Left lobe of liver (tissue), 2 donors: ENCODE measurements around the gene ZNF573. TPM values are rescaled to one million over a fixed set of nuclear protein-coding genes. Genes with fewer than 3 reads are reported as not detected.
A peak's percentile ranks its signal among the peaks of the same experiment; 100 is the strongest.
"Not testable (repeated sequence)": the region's sequence is repeated elsewhere in the genome, so short reads cannot be mapped to it uniquely, and the experiment has no call there.

Experiments used
- ATAC-seq: fragments of 200-7000 bp; cut with Tn5 transposase; one replicate; pipeline ENCODE4 v1.9.1; 2020; ENCODE audit warnings: mild to moderate bottlenecking, moderate library complexity
- DNase-seq: peaks from one replicate; pipeline ENCODE4 v3.0.0-alpha.2; 2020; ENCODE audit warnings: low spot score
- total RNA-seq: library from RNA; stranded (reverse); gene quantifications from one replicate; pipeline ENCODE4 v1.2.1, GENCODE V29; 2021
- donor health status: DM: no; HTN: no; CAD: no; lungs with moderate emphysema.
- donor health status: DM: no; HTN: yes; CAD: no.

ZNF573 gene
- total RNA-seq, result 6.5 TPM

DNA sequence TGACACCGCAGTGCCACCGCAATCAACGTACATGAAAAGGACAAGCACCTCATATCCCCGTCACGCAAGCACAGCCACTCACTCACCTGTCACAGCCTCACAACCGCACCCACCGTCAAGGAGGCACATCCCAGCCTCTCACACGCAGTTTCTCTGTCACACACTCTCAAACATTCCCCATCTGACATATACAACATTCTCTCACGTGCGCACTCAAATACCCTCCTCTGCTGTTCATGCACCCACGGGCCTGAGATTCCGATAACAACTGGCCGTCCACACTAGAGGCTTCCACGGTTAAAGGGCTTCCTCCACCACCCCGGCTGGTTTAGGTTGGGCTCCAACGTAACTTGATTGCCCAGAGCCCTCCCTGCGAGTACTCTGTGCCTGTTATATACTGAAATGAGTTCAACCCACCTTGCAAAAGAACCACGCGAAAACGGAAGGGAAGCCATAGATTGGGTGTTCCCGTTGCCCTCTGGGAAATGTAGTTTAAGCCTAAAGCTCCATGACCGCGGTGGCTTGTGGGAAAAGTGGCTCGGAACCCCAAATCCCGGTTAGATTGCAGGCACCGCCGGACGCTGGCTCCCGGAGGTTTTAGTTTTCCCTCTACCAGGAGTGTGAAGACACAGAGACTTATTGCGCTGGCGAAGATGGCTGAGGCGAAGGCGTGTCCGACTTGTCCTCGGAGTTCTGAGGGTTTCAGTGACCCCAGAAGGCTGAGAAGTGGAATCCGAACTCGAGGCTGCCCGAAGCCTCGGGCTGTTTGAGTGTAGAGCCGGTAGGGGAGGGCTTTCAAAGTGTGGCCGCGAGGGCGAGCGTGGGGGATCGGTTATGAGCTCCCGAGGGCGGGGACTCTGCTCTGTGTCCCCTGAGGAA lies at the start of gene ZNF573:
Gene ZNF573 (minus strand): TSS at position 460 of the 879 bp plus-strand sequence. CDS start 5,857 bp downstream, outside the sequence.
- peak; percentile 98 for ATAC-seq

DNA sequence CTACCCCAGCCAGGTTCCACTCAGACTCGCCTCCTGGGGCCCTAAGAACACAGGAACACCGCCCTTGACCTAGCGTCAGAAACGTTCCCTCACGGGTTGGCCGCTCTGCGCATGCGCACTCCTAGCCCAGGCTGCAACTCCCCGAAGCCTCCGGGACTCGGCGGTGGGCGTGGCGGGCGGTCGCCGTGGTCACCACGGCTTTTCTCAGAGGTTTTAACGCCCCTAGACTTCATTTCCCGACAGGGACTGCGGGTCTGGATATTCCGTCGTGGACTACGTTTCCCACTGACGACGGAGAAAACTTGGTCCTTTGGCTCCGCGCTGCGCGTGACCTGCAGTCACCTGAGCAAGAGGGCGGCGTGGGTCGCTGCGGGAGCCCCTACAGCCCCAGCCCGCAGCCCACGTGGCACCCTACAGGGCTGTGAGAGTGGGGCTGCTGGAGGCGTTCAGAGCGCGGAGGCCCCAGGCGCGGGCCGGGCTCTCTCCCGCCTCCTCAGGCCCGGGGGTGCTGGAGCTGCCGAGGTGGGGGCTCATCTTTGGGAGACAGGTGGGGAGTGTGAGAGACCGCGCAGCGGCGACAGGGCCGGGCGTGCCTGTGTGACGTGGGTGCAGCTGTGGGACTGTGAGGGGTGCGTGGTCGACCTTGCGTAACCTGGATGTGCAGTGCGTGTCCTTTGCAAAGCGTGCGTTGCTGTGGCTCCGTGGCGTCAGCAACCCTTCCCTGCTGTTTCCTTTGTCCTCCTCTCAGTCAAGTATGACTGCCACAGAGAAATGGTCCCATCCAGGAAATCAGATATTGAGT lies 38.0 kb upstream of the ZNF573 start:
- ATAC-seq, result peak; percentile 35
- DNase-seq, result peak; percentile 51

More for the DNA sequence above, at the start of gene ZNF573:
- peak; percentile 88 for DNase-seq

DNA sequence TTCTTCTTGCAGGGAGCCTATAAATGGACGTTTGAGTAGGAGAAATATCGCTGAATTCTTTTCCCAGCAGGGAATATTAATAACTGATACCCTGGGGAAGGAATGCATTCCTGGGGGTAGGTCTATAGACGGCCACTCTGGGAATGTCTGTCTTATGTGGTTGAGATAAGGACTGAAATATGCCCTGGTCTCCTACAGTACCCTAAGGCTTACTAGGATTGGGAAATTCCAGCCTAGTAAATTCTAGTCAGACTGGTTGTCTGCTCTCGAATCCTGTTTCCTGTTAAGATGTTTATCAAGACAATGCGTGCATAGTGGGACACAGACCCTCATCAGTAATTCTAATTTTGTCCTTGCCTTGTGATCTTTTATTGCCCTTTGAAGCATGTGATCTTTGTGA lies 36.2 kb upstream of the ZNF573 start:
- DNase-seq, ATAC-seq: not testable (repeated sequence)

DNA sequence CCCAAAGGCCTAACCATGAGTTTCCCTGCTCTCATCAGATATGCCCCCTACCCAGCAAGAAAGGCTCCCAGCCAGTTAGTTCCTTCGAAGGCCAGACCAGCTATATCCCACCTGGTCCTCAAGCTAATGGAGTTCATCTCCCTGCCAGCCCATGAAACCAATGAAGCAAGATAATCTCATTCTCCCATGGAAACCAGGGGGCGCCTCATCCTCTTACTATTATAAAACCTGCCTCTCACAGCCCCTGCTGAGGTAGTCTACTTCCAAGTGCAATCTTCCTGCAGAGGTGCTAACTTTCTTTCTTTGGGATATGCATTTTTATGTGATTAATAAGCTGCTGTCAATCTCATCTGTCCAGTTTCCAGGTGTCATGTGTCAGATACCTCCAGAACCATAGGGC lies 34.0 kb upstream of the ZNF573 start:
- ATAC-seq (no peak), DNase-seq (no peak)

DNA sequence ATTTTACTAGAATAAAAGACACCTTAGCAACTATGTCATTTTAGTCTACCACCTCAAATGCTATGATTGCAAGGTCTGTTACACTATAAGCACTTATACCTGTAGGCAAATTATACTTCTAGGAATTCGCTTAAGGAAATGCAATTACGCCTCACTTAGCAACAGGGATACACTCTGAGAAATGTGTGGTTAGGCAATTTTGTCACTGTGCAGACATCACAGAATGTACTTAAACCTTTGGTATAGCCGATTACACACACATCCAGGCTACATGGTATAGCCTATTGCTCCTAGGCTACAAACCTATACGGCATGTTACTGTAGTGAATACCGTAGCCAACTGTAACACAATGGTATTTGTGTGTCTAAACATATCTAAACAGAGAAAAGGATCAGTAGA lies 30.0 kb upstream of the ZNF573 start:
- ATAC-seq (no peak), DNase-seq (no peak)

DNA sequence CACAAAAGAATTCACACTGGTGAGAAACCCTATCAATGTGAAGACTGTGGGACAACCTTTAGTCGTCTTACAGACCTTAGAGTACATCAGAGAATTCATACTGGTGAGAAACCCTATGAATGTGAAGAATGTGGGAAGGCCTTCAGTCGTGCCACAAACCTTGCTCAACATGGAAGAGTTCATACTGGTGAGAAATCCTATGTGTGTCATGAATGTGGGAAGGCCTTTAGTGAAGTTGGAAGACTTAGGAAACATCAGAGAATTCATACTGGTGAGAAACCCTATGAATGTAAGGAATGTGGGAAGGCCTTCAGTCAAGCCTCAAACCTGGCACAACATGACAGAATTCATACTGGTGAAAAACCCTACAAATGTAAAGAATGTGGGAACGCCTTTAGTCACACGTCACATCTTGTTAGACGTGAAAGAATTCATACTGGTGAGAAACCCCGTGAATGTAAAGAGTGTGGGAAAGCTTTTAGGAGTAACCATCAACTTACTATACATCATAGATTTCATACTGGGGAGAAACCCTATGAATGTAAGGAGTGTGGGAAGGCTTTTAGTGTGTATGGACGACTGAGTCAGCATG lies 24.0 kb upstream of the ZNF573 start:
- ATAC-seq (no peak), DNase-seq (no peak)

DNA sequence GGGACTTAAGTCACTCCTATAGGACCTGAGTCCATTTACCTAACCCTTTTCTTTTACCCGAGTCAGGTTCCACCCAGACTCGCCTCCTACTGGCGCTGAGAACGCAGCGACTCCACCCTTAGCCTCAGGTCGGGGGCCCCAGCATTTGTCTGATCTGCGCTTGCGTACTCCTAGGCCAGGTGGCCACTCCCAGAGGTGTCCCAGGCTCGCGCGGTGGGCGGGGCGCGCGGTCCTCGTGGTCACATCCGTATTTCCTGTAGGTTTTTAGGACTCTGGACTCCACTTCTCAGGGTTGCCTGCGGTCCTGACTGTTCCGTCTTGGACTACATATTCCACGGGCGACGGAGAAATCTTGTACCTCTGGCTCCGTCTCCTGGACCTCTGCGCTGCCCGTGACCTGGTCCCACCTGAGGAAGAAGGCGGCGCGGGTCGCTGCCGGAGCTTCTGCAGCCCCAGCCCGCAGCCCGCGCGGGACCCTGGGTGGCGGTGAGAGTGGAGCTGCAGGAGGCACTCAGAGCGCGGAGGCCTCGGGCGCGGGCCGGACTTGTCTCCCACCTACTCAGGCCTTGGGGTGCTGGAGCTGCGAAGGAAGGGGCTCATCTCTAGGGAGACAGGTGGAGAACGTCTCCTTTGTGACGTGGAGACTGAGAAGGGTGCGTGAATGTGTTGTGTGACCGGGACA lies 11.0 kb upstream of the ZNF573 start:
- ATAC-seq, result no peak
- no peak for DNase-seq

DNA sequence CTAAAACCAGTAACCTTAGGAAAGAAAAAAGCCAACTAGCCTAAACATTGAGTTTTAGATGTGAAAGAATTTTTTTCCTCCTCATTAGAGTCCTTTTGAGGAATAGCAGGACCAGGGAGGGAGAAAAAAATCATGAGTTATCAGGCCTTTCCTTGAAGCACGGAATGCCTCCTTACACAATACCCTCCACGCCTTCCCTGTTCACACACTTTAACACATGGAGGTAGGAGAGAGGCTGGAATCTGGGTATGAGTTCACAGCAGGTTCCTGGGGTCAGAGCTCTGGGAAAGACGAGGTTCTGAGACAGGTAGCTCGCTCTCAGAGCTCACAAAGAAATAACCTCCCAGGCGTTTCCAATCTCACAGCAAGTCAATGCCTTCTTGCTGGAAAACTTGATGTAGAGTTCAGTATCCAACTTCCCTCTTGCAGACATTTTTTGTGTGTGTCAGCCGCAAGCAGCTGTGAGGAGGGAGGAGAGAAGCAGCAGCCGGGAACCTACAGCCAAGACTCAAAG lies 716 bp downstream of the ZNF573 start:
- no peak for DNase-seq
- no peak for ATAC-seq

DNA sequence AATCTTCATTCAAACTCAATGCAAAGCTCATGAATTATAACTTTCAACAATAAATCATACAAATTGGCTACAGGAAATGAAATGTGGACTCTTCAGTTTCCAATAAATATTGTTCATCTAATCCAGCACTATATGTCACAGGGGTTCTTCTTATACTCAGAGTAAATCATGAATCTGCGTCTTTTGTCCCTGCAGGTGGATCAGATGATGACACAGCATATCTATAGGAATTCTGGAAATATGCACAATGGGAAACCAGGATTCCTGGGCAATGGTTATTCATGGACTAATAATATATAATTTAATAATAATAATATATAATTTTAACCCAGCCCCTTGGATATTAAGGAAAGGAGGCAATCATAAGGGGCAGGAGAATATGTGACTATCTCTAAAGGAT lies 8.4 kb downstream of the ZNF573 start:
- ATAC-seq (no peak), DNase-seq (no peak)

DNA sequence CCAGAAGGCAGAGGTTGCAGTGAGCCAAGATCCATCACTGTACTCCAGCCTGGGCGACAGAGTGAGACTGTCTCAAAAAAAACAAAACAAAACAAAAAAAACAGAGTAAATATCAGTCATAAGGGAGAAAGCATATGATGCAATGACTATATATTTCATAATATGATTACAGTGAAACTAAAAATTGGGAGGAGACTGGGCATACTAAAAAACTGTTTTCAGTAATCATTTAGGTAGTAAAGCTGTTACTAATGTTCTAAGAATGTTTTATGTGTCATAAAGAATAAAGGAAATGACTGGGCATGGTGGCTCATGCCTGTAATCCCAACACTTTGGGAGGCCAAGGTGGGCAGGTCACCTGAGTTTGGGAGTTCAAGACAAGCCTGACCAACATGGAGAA lies 15.9 kb downstream of the ZNF573 start:
- DNase-seq (no peak), ATAC-seq (no peak)

DNA sequence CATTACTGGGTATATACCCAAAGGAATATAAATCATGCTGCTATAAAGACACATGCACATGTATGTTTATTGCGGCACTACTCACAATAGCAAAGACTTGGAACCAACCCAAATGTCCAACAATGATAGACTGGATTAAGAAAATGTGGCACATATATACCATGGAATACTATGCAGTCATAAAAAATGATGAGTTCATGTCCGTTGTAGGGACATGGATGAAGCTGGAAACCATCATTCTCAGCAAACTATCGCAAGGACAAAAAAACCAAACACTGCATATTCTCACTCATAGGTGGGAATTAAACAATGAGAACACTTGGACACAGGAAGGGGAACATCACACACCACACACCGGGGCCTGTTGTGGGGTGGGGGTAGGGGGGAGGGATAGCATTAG lies 21.7 kb downstream of the ZNF573 start:
- not testable (repeated sequence) for ATAC-seq, DNase-seq

DNA sequence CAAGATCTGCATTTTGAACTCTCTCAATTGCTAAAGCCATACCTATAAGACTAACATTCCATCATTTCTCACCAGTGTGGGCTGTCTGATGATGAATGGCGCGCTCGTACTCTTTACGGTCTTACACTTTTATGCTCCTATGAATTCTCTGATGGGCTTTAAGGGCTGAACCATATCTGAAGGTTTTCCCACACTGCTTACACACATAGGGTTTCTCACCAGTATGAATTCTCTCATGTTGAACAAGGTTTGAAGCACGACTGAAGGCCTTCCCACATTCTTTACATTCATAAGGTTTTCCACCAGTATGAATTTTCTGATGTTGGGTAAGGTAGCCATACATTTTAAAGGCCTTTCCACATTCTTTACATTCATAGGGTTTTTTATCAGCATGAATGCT lies 41.0 kb downstream of the ZNF573 start:
- no peak for ATAC-seq

DNA sequence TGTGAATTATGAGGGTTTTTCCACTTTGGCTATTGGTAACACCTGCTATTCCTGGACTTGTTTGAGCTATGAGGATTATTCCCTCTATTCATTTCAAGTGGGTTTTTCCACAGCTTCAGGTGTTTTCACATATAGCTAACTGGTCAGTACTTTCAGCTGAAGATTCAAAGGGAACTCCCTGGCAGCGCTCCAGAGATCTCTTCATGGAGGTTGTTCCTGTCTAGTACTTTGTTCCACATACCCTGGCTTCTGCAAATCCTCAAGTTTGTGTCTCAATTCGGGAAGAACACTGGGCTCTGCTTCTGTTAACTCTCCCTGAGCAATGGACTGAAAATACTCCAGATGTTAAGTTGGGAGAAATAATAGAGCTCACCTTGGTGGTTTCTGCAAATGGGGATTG lies 54.2 kb downstream of the ZNF573 start:
- no peak for DNase-seq
- ATAC-seq, result no peak

More for the DNA sequence above, 41.0 kb downstream of the ZNF573 start:
- DNase-seq, result no peak

DNA sequence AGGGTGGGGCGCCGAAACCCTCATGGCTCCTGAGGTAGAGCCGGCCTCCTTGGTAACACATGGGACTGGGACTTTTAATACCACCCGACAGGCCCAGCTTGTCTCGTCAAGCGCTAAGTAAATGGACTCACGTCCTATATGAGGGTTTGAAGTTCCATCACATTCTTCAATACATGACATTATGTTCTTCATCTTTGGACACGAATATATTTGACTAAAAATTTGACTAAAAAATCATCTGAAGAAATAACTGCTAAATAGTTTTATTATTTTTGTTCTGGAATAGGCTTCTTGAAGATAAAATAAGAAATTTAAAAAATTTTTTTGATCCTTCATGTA lies 59.5 kb downstream of the ZNF573 start:
- DNase-seq, result no peak
- ATAC-seq, result no peak

DNA sequence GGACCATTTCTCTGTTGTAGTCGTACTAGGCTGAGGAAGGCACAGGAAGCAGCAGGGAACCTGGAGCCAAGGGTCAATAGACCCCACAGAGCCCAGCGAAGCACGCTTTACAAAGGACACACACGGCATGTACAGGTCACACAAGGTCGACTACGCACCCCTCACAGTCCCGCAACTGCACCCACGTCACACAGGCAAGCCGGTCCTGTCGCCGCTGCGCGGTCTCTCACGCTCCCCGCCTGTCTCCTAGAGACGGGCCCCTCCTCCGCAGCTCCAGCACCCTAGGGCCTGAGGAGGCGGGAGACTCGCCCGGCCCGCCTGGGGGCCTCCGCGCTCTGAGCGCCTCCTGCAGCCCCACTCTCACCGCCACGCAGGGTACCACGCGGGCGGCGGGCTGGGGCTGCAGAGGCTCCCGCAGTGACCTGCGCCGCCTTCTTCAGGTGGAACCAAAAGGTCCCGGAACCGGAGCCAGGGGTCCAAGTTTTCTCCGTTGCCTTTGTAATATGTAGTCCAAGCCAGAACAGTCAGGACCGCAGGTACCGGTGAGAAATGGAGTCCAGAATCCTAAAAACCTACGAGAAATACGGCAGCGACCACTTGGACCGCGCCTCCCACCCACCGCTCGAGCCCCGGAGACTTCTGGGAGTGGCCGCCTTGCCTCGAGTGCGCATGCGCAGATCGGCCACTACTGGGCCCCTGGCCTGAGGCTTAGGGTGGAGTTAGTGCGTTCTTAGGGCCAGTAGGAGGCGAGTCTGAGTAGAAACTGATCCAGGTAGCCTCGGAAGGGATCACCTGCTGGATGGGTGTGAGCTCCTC lies 60.1 kb downstream of the ZNF573 start, which contains the start of gene ZNF607:
Gene ZNF607 (minus strand): TSS at position 651 of the 816 bp plus-strand sequence. CDS start 8,143 bp downstream, outside the sequence.
- peak; percentile 74 for DNase-seq
- peak; percentile 90 for ATAC-seq

DNA sequence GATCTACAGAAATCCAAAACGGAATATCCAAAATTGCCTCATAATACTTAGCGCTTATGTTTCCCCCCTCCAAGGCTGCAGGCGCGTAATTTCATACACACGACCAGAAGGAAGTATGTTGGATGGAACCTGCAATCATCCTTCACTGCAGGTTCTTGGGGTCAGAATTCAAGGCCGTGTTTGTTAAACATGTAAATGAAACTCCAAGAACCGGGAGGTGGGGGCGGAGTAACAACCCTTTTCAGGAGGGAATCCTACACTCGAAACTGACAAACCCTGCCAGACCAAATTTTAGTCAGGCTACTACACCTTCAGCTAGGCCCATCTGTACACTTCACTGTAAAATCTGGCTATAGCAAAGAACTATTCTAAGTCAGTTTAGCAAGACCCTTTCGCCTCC lies 61.1 kb downstream of the ZNF573 start:
- DNase-seq, result no peak
- ATAC-seq, result no peak

DNA sequence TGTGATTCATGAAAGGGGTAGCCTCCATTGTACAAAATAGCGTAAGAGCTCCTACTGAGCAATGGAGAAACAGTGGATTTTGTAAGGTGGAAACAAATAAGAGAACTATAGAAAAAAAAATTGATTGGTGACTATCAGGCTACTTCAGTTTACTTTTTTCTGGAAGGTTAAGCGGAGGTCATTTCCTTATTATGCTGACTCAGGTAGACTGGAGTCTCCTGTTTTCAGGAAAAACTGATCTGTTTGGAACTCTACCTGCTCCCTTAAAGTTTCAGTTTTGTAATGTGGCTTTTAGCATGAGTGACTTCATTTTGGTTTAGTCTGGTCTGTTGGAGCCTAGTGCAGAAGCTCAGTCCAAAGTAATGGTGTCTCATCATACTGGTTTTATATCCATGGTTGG lies 63.2 kb downstream of the ZNF573 start:
- DNase-seq (no peak), ATAC-seq (no peak)

DNA sequence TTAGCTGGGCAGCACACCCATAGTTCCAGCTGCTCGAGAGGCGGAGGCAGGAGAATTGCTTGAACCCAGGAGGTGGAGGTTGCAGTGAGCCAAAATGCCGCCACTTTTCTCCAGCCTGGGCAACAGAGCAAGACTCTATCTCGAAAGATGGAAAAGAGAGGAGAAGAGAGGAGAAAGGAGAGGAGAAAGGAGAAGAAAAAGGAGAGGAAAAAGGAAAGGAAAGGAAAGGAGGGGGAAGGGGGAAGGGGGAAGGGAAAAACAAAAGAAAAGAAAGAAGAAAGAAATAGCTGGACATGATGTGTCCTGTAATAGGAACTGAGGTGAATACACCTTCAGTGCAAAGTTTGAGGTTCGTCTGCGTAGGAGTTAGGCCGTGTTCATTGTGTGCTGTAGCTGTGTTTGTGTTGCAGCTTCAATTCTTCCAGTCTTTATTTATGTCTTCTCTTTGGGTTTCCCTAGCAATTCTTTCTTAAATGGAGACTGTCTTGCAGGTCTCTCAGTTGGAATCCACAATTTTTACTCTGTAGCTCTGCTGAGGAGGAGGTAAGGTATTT lies 73.3 kb downstream of the ZNF573 start:
- ATAC-seq (no peak), DNase-seq (no peak)

DNA sequence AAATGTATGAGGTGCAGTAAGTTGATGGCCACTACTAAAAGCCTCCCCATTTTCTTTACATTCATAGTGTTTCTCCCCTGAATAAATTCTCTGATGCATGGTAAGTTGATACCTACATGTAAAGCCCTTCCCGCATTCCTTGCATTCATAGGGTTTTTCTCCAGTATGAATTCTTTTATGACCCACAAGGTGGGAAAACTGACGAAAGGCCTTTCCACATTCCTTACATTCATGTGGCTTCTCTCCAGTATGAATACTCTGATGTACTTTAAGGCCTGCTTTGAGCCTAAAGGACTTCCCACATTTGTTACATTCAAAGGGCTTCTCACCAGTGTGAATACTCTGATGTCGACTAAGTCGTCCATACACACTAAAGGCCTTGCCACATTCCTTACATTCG lies 80.3 kb downstream of the ZNF573 start:
- DNase-seq, result no peak
- ATAC-seq, result no peak

DNA sequence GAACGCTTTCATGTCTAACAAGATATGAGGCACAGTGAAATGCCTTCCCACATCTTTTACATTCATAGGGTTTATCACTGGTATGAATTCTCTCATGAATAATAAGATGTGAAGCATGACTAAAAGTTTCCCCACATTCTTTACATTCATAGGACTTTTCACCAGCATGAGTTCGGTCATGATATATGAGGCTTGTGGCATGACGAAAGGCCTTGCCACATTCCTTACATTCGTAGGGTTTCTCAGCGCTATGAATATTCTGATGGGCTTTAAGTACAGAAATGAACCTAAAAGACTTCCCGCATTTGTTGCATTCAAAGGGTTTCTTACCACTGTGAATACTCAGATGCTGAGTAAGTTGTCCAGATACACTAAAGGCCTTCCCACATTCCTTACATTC lies 81.2 kb downstream of the ZNF573 start:
- no peak for ATAC-seq
- no peak for DNase-seq
